ENCODE data around the gene ZNF219.

DNA sequence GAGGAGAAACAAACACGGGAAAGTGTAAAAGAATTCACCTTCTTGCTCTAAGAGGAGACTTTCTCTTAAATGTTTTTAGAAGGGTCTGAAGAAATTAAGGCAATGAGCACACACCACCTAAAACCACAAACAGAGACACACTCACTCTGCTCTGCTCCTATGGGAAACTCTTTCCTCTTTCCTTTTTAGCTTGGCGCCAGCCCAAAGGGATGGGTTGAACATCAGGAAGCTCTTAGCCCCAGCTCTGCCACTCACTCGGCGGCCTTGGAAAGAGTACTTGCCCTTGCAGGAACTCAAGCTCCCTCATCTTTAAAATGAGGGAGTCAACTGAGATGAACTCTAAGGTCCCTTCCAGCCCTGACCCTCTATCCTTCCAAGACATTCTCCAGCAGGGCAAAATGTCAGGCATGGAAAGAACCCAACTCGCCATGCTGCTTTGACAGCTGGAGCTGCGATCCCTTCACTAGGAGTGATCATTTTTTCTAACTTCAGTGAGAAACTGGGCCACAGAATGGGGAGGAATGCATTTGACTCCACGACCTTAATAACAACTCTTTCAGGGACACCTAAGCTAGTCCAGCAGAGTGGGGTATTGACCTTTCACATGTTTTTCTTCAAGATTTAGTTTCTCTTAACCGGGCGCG lies 41.8 kb downstream of the ZNF219 start:
- TF ChIP-seq CTCF (IDR thresholded peaks at IDR 0.05), result no peak
- no peak for TF ChIP-seq POLR2A (IDR thresholded peaks at IDR 0.05)
- no peak for TF ChIP-seq POLR2AphosphoS5 (IDR thresholded peaks at IDR 0.05)
